Heart right ventricle (tissue), 16 donors: ENCODE results near the gene MED13. TPM values are rescaled to one million over a fixed set of nuclear protein-coding genes. Genes with fewer than 3 reads are reported as not detected.
"Not testable (repeated sequence)": the region's sequence is repeated elsewhere in the genome, so short reads cannot be mapped to it uniquely, and the experiment has no call there.

ENCODE experiments used
- ATAC-seq, 8 donors: fragments of 200-7000 bp; cut with Tn5 transposase; one replicate each; pipeline ENCODE4 v1.9.1; 2020; ENCODE audit warnings: mild to moderate bottlenecking in 8 of 8, moderate library complexity in 8 of 8, moderate number of reproducible peaks in 1 of 8
- DNase-seq, 2 donors: peaks; one replicate each; pipeline ENCODE4 v3.0.0-alpha.2; 2020
- H3K27ac ChIP-seq, 10 donors: fragments of 200-600 bp; sonication (generic) in 2 of 10; one replicate each; pipeline versions ENCODE4 v1.5.0 to v1.8.0; 2020 to 2022; ENCODE audit warnings: mild to moderate bottlenecking in 3 of 10
- H3K27me3 ChIP-seq, 7 donors: fragments of 200-600 bp; one replicate each; pipeline ENCODE4 v1.8.0; 2021 to 2022; ENCODE audit warnings: mild to moderate bottlenecking in 2 of 7
- H3K36me3 ChIP-seq, 9 donors: fragments of 200-600 bp; sonication (generic) in 1 of 9; one replicate each; pipeline versions ENCODE4 v1.5.0 to v1.8.0; 2020 to 2022; ENCODE audit warnings: mild to moderate bottlenecking in 2 of 9
- H3K4me1 ChIP-seq, 9 donors: fragments of 200-600 bp; sonication (generic) in 1 of 9; one replicate each; pipeline versions ENCODE4 v1.5.0 to v1.8.0; 2020 to 2022; ENCODE audit warnings: mild to moderate bottlenecking in 4 of 9
- H3K4me3 ChIP-seq, 10 donors: fragments of 200-600 bp; sonication (generic) in 2 of 10; one replicate each; pipeline versions ENCODE4 v1.5.0 to v1.8.0; 2020 to 2022; ENCODE audit warnings: mild to moderate bottlenecking in 7 of 10, moderate library complexity in 2 of 10
- H3K9me3 ChIP-seq, 11 donors: fragments of 200-600 bp in 10 of 11; sonication (generic) in 2 of 11; one replicate each; pipeline versions ENCODE4 v1.5.0 to v1.8.0; 2013 to 2022; ENCODE audit warnings: mild to moderate bottlenecking in 2 of 11, control low read depth in 1 of 11, moderate library complexity in 1 of 11
- CTCF ChIP-seq, 9 donors: fragments of 200-600 bp; sonication (generic) in 2 of 9; IDR thresholded peaks; one replicate each; pipeline versions ENCODE4 v1.5.0 to v1.8.0; 2021 to 2022; ENCODE audit warnings: antibody characterized with exemption in 9 of 9, mild to moderate bottlenecking in 5 of 9, moderate library complexity in 1 of 9
- WGBS, 2 donors: extraction: QIAGEN DNeasy Blood & Tissue Kit; methylation state at CpG; one replicate each; pipeline ENCODE4 v1.1.7; 2013; ENCODE audit warnings: inconsistent platforms in 1 of 2; 5-methylcytosine and 5-hydroxymethylcytosine counted together
- intact Hi-C, 10 donors: fragments of 100-400 bp; cut with DNase I; formaldehyde crosslinking; loops; one replicate each; pipeline versions ENCODE4 v1.11.1 to v1.14.2; 2022
- polyA plus RNA-seq, 2 donors: library from polyadenylated mRNA; stranded (reverse); fragments of 200-250 nt; gene quantifications; one replicate each; pipeline ENCODE4 v1.2.3, GENCODE V29; 2013
- total RNA-seq, 10 donors: library from RNA; stranded (reverse); fragmentation: NEBNext Ultra II Directional in 3 of 10; extraction: Animal tissue kit (Norgen Biotek cat#: 25700) in 3 of 10; gene quantifications; one replicate each; pipeline versions ENCODE4 v1.2.1 to v1.2.4, GENCODE V29; 2021 to 2023
- donor health status: Arrhythmogenic right ventricular cardiomyopathy.
- donor health status: ischemic (EF 13 %, LVEDD 7.1; RV severe dilation, severe dysfunction).
- donor health status: healthy with polysubstance abuse.
- donor health status: DM: no; HTN: yes; CAD: no.
- donor health status: DM: no; HTN: no; CAD: no.
- donor health status: ischemic (EF 25% LVEDD 6.9; RV normal size, moderate dysfunction).
- donor health status: ischemic (EF 25% LVEDD 5.7; RV mildly dilated, moderate dysfunction).
- donor health status: healthy.
- donor health status: DM: yes; HTN: yes; CAD: no.
- donor health status: Ischemic cardiomyopathy.
- donor health status: ischemic (EF 35%, LVEDD 5.7; RV mildly dilated, moderate dysfunction).
- donor health status: nonischemic (EF 11% LVEDD 7.7; RV severe dilation, severe dysfunction).
- donor health status: DM: yes; HTN: yes; CAD: no.
- donor health status: PGD.
- donor health status: ischemic (EF 29% LVEDD 5.4; RV normal size, mild dysfunction).
- donor health status: nonischemic (EF 23%, LVEDD 6.1; RV moderate dilation, normal function).

Gene MED13
- total and polyA plus RNA-seq, 12 donors, result 4.1 to 51.6 (median 35.7) TPM

- WGBS, 2 donors, result 94 to 98% methylated on average over 2 of the region's 2 CpGs
- no peaks in the 10 kb centered on the region for H3K9me3 ChIP-seq
- peaks cover 0 to 100% (median 35%) of the 10 kb centered on the region in 9 donors for H3K36me3 ChIP-seq
- DNase-seq (no peak), ATAC-seq (no peak)
- H3K4me1 ChIP-seq, result no peaks in the 10 kb centered on the region
- H3K27me3 ChIP-seq, result no peaks in the 10 kb centered on the region
- H3K4me3 ChIP-seq, result no peak overlapping the region
- intact Hi-C loops, result no loop called here
- H3K27ac ChIP-seq, result no peak overlapping the region
- TF ChIP-seq CTCF (IDR thresholded peaks at IDR 0.05), result no peak
These were observed 167.4 kb downstream of the MED13 start for GRCh38 chr17:61897548-61898180.

GRCh38 chr17:61895391-61895790 is 169.7 kb downstream of the MED13 start:
- ATAC-seq, result no peak
- H3K36me3 ChIP-seq, result peaks cover 0 to 100% (median 21%) of the 10 kb centered on the region in 9 donors

GRCh38 chr17:61894310-61894709 is 170.8 kb downstream of the MED13 start:
- H3K27me3 ChIP-seq, H3K4me1 ChIP-seq, ATAC-seq, H3K4me3 ChIP-seq, DNase-seq, H3K9me3 ChIP-seq, intact Hi-C loops, H3K27ac ChIP-seq: not testable (repeated sequence)
- 84 to 86% methylated on average over 5 of the region's 5 CpGs for WGBS, 2 donors
- H3K36me3 ChIP-seq, result peaks cover 0 to 100% (median 31%) of the 10 kb centered on the region in 9 donors

More at GRCh38 chr17:61895391-61895790, 169.7 kb downstream of the MED13 start:
- H3K27me3 ChIP-seq, result no peaks in the 10 kb centered on the region
- no peak for DNase-seq
- no peak overlapping the region for H3K4me3 ChIP-seq
- TF ChIP-seq CTCF (IDR thresholded peaks at IDR 0.05), result no peak
- WGBS, 2 donors, result 58 to 65% methylated on average over 2 of the region's 2 CpGs
- intact Hi-C loops, result no loop called here
- no peak overlapping the region for H3K27ac ChIP-seq
- H3K4me1 ChIP-seq, result no peaks in the 10 kb centered on the region
- no peaks in the 10 kb centered on the region for H3K9me3 ChIP-seq

Other genes starting within 250 kb of the MED13 start
- gene BRIP1, start 201.8 kb downstream of the MED13 start, total RNA-seq, result 1 to 10 TPM in 1 of 10 donors, under 1 TPM in 8, not detected in 1; 0.09 to 2.1 (median 0.26) TPM
- gene BRIP1, start 201.8 kb downstream of the MED13 start, polyA plus RNA-seq, result under 1 TPM; 0.03 to 0.22 TPM
- gene INTS2, start 137.3 kb downstream of the MED13 start, total RNA-seq, result 10 to 100 TPM in 7 of 10 donors, 1 to 10 TPM in 3; 7.5 to 18.3 (median 13.1) TPM
- gene INTS2, start 137.3 kb downstream of the MED13 start, polyA plus RNA-seq, result 1 to 10 TPM; 1.7 to 4.0 TPM